Measurements from ENCODE around the gene AIG1.

Gene AIG1

GRCh38 chr6:143188292-143188691, 127.6 kb downstream of the AIG1 start:
- Histone ChIP-seq H3K36me3 (ENCODE audit: insufficient read depth, low read length) (no peaks in the 10 kb centered on the region), H3K9me3 (replicated peaks; ENCODE audit: low read length) (no peaks in the 10 kb centered on the region), H3K4me2 (ENCODE audit: low read length) (no peak overlapping the region), H3K4me1 (ENCODE audit: control insufficient read depth, insufficient read depth, low read length) (peaks cover 6% of the 10 kb centered on the region), H3K27me3 (ENCODE audit: control insufficient read depth, insufficient read depth, low read length) (no peaks in the 10 kb centered on the region), H3K4me3 (ENCODE audit: low read length) (no peak overlapping the region), H3K9ac (ENCODE audit: low read depth, low read length) (no peak overlapping the region)

- Histone ChIP-seq H3K9ac (ENCODE audit: low read depth, low read length) (no peak overlapping the region), H3K27me3 (ENCODE audit: control insufficient read depth, insufficient read depth, low read length) (no peaks in the 10 kb centered on the region), H3K4me2 (ENCODE audit: low read length) (no peak overlapping the region), H3K4me3 (ENCODE audit: low read length) (no peak overlapping the region), H3K36me3 (ENCODE audit: insufficient read depth, low read length) (no peaks in the 10 kb centered on the region), H3K9me3 (replicated peaks; ENCODE audit: low read length) (no peaks in the 10 kb centered on the region), H3K4me1 (ENCODE audit: control insufficient read depth, insufficient read depth, low read length) (peaks cover 6% of the 10 kb centered on the region)
Observed at GRCh38 chr6:143191361-143191760, 130.7 kb downstream of the AIG1 start.

- Histone ChIP-seq H3K27me3 (ENCODE audit: control insufficient read depth, insufficient read depth, low read length) (no peaks in the 10 kb centered on the region), H3K4me2 (ENCODE audit: low read length) (no peak overlapping the region), H3K4me3 (ENCODE audit: low read length) (no peak overlapping the region), H3K9ac (ENCODE audit: low read depth, low read length) (no peak overlapping the region), H3K9me3 (replicated peaks; ENCODE audit: low read length) (no peaks in the 10 kb centered on the region), H3K36me3 (ENCODE audit: insufficient read depth, low read length) (no peaks in the 10 kb centered on the region), H3K4me1 (ENCODE audit: control insufficient read depth, insufficient read depth, low read length) (peaks cover 6% of the 10 kb centered on the region)
Observed at GRCh38 chr6:143192766-143193165, 132.1 kb downstream of the AIG1 start.

GRCh38 chr6:143193571-143194094, 132.9 kb downstream of the AIG1 start:
- no peak overlapping the region for H3K9ac ChIP-seq (ENCODE audit: low read depth, low read length)
- H3K4me1 ChIP-seq (ENCODE audit: control insufficient read depth, insufficient read depth, low read length), result peaks cover 6% of the 10 kb centered on the region
- H3K4me2 ChIP-seq (ENCODE audit: low read length), result no peak overlapping the region
- no peaks in the 10 kb centered on the region for H3K27me3 ChIP-seq (ENCODE audit: control insufficient read depth, insufficient read depth, low read length)
- no peaks in the 10 kb centered on the region for H3K36me3 ChIP-seq (ENCODE audit: insufficient read depth, low read length)
- H3K9me3 ChIP-seq (replicated peaks; ENCODE audit: low read length), result no peaks in the 10 kb centered on the region
- H3K4me3 ChIP-seq (ENCODE audit: low read length), result no peak overlapping the region

GRCh38 chr6:143194095-143194589, 133.5 kb downstream of the AIG1 start:
- Histone ChIP-seq H3K9me3 (replicated peaks; ENCODE audit: low read length) (no peaks in the 10 kb centered on the region), H3K36me3 (ENCODE audit: insufficient read depth, low read length) (no peaks in the 10 kb centered on the region), H3K4me3 (ENCODE audit: low read length) (no peak overlapping the region), H3K4me1 (ENCODE audit: control insufficient read depth, insufficient read depth, low read length) (peaks cover 6% of the 10 kb centered on the region), H3K9ac (ENCODE audit: low read depth, low read length) (no peak overlapping the region), H3K27me3 (ENCODE audit: control insufficient read depth, insufficient read depth, low read length) (no peaks in the 10 kb centered on the region), H3K4me2 (ENCODE audit: low read length) (no peak overlapping the region)

- H3K4me1 ChIP-seq (ENCODE audit: control insufficient read depth, insufficient read depth, low read length), result no peaks in the 10 kb centered on the region
- H3K36me3 ChIP-seq (ENCODE audit: insufficient read depth, low read length), result no peaks in the 10 kb centered on the region
- H3K4me3 ChIP-seq (ENCODE audit: low read length), result no peak overlapping the region
- no peaks in the 10 kb centered on the region for H3K9me3 ChIP-seq (replicated peaks; ENCODE audit: low read length)
- no peak overlapping the region for H3K9ac ChIP-seq (ENCODE audit: low read depth, low read length)
- no peaks in the 10 kb centered on the region for H3K27me3 ChIP-seq (ENCODE audit: control insufficient read depth, insufficient read depth, low read length)
- no peak overlapping the region for H3K4me2 ChIP-seq (ENCODE audit: low read length)
Observed at GRCh38 chr6:143195349-143195845, 134.7 kb downstream of the AIG1 start.

- Histone ChIP-seq H3K27me3 (ENCODE audit: control insufficient read depth, insufficient read depth, low read length) (no peaks in the 10 kb centered on the region), H3K4me2 (ENCODE audit: low read length) (no peak overlapping the region), H3K9me3 (replicated peaks; ENCODE audit: low read length) (no peaks in the 10 kb centered on the region), H3K36me3 (ENCODE audit: insufficient read depth, low read length) (no peaks in the 10 kb centered on the region), H3K4me3 (ENCODE audit: low read length) (no peak overlapping the region), H3K4me1 (ENCODE audit: control insufficient read depth, insufficient read depth, low read length) (no peaks in the 10 kb centered on the region), H3K9ac (ENCODE audit: low read depth, low read length) (no peak overlapping the region)
Observed at GRCh38 chr6:143196525-143197225, 136.0 kb downstream of the AIG1 start.

- H3K4me2 ChIP-seq (ENCODE audit: low read length), result no peak overlapping the region
- H3K36me3 ChIP-seq (ENCODE audit: insufficient read depth, low read length), result no peaks in the 10 kb centered on the region
- no peaks in the 10 kb centered on the region for H3K27me3 ChIP-seq (ENCODE audit: control insufficient read depth, insufficient read depth, low read length)
Observed at GRCh38 chr6:143197377-143197776, 136.7 kb downstream of the AIG1 start.

GRCh38 chr6:143198312-143198711, 137.6 kb downstream of the AIG1 start:
- Histone ChIP-seq H3K9me3 (replicated peaks; ENCODE audit: low read length) (no peaks in the 10 kb centered on the region), H3K4me3 (ENCODE audit: low read length) (no peak overlapping the region), H3K9ac (ENCODE audit: low read depth, low read length) (no peak overlapping the region), H3K27me3 (ENCODE audit: control insufficient read depth, insufficient read depth, low read length) (no peaks in the 10 kb centered on the region), H3K4me2 (ENCODE audit: low read length) (no peak overlapping the region), H3K4me1 (ENCODE audit: control insufficient read depth, insufficient read depth, low read length) (no peaks in the 10 kb centered on the region), H3K36me3 (ENCODE audit: insufficient read depth, low read length) (no peaks in the 10 kb centered on the region)

More at GRCh38 chr6:143197377-143197776, 136.7 kb downstream of the AIG1 start:
- H3K4me3 ChIP-seq (ENCODE audit: low read length), result no peak overlapping the region
- H3K9me3 ChIP-seq (replicated peaks; ENCODE audit: low read length), result no peaks in the 10 kb centered on the region
- no peak overlapping the region for H3K9ac ChIP-seq (ENCODE audit: low read depth, low read length)
- no peaks in the 10 kb centered on the region for H3K4me1 ChIP-seq (ENCODE audit: control insufficient read depth, insufficient read depth, low read length)

- Histone ChIP-seq H3K4me1 (ENCODE audit: control insufficient read depth, insufficient read depth, low read length) (no peaks in the 10 kb centered on the region), H3K9me3 (replicated peaks; ENCODE audit: low read length) (no peaks in the 10 kb centered on the region)
Observed at GRCh38 chr6:143199291-143199690, 138.6 kb downstream of the AIG1 start.

GRCh38 chr6:143200167-143200770, 139.6 kb downstream of the AIG1 start:
- Histone ChIP-seq H3K9me3 (replicated peaks; ENCODE audit: low read length) (no peaks in the 10 kb centered on the region), H3K36me3 (ENCODE audit: insufficient read depth, low read length) (no peaks in the 10 kb centered on the region), H3K4me2 (ENCODE audit: low read length) (no peak overlapping the region), H3K9ac (ENCODE audit: low read depth, low read length) (no peak overlapping the region), H3K4me1 (ENCODE audit: control insufficient read depth, insufficient read depth, low read length) (no peaks in the 10 kb centered on the region), H3K4me3 (ENCODE audit: low read length) (no peak overlapping the region), H3K27me3 (ENCODE audit: control insufficient read depth, insufficient read depth, low read length) (no peaks in the 10 kb centered on the region)

More at GRCh38 chr6:143199291-143199690, 138.6 kb downstream of the AIG1 start:
- H3K36me3 ChIP-seq (ENCODE audit: insufficient read depth, low read length), result no peaks in the 10 kb centered on the region
- no peak overlapping the region for H3K4me3 ChIP-seq (ENCODE audit: low read length)
- no peaks in the 10 kb centered on the region for H3K27me3 ChIP-seq (ENCODE audit: control insufficient read depth, insufficient read depth, low read length)
- H3K4me2 ChIP-seq (ENCODE audit: low read length), result no peak overlapping the region
- no peak overlapping the region for H3K9ac ChIP-seq (ENCODE audit: low read depth, low read length)

All from skeletal muscle satellite cell (primary cell).